ENCODE data around the gene LTA4H. TPM values are rescaled to one million over a fixed set of nuclear protein-coding genes. Genes with fewer than 3 reads are reported as not detected.

The LTA4H gene
- 89.0 and 90.5 TPM in 2 replicates for total RNA-seq
- polyA plus RNA-seq: 35.0 and 42.1 TPM in 2 replicates

- Histone ChIP-seq H3K27ac (peak within 1 kb of the TSS; percentile 50), H3K4me3 (peak within 1 kb of the TSS; percentile 36), H2AFZ (peak within 1 kb of the TSS; percentile 81), H3K9me2 (replicated peaks; ENCODE audit: insufficient read depth) (no peaks in the 10 kb centered on the region), H3K4me2 (peak within 1 kb of the TSS; percentile 83), H3K27me3 (no peaks in the 10 kb centered on the region), H3K36me3 (replicated peaks; ENCODE audit: insufficient read depth, low read depth) (no peaks in the 10 kb centered on the region), H3K4me1 (ENCODE audit: insufficient read depth) (peaks cover 17% of the 10 kb centered on the region), H3K79me2 (peaks cover 37% of the 10 kb centered on the region), H3K9me3 (ENCODE audit: low read depth) (no peaks in the 10 kb centered on the region), H4K20me1 (ENCODE audit: insufficient read depth, poor library complexity, severe bottlenecking) (peaks cover 3% of the 10 kb centered on the region)
- no peak for TF ChIP-seq CTCF (IDR thresholded peaks at IDR 0.05; ENCODE audit: poor library complexity)
- TF ChIP-seq EZH2 (IDR thresholded peaks at IDR 0.05; ENCODE audit: borderline replicate concordance): no peak
- TF ChIP-seq EZH2phosphoT487 (IDR thresholded peaks at IDR 0.05; ENCODE audit: low read depth, severe bottlenecking, unreplicated experiment): no peak
- WGBS (ENCODE audit: low lambda C conversion rate, missing lambda C conversion rate): 1% methylated on average over 50 of the region's 55 CpGs
- DNase-seq (ENCODE audit: low spot score): peak; percentile 100
Measured at GRCh38 chr12:96035283-96036236, at the start of gene LTA4H. Gene LTA4H, minus strand, starts transcription at chr12:96035587. Its CDS starts 68 bp downstream, at chr12:96035519.

- Histone ChIP-seq H3K4me1 (ENCODE audit: insufficient read depth) (no peaks in the 10 kb centered on the region), H3K9me2 (replicated peaks; ENCODE audit: insufficient read depth) (no peaks in the 10 kb centered on the region), H2AFZ (no peak overlapping the region), H3K9me3 (ENCODE audit: low read depth) (no peaks in the 10 kb centered on the region), H3K27me3 (no peaks in the 10 kb centered on the region), H3K27ac (no peak overlapping the region), H3K4me2 (no peak overlapping the region), H4K20me1 (ENCODE audit: insufficient read depth, poor library complexity, severe bottlenecking) (no peaks in the 10 kb centered on the region), H3K36me3 (replicated peaks; ENCODE audit: insufficient read depth, low read depth) (no peaks in the 10 kb centered on the region), H3K4me3 (no peak overlapping the region), H3K79me2 (no peaks in the 10 kb centered on the region)
- no peak for DNase-seq (ENCODE audit: low spot score)
- WGBS (ENCODE audit: low lambda C conversion rate, missing lambda C conversion rate): 90% methylated on average over 2 of the region's 2 CpGs
- TF ChIP-seq EZH2phosphoT487 (IDR thresholded peaks at IDR 0.05; ENCODE audit: low read depth, severe bottlenecking, unreplicated experiment) (no peak), EZH2 (IDR thresholded peaks at IDR 0.05; ENCODE audit: borderline replicate concordance) (no peak), CTCF (IDR thresholded peaks at IDR 0.05; ENCODE audit: poor library complexity) (no peak)
Measured at GRCh38 chr12:96084624-96085023, 49.2 kb upstream of the LTA4H start.

GRCh38 chr12:96083020-96083719, 47.8 kb upstream of the LTA4H start:
- TF ChIP-seq EZH2 (IDR thresholded peaks at IDR 0.05; ENCODE audit: borderline replicate concordance) (no peak), CTCF (IDR thresholded peaks at IDR 0.05; ENCODE audit: poor library complexity) (no peak), EZH2phosphoT487 (IDR thresholded peaks at IDR 0.05; ENCODE audit: low read depth, severe bottlenecking, unreplicated experiment) (no peak)
- no peak overlapping the region for H3K4me2 ChIP-seq
- no peaks in the 10 kb centered on the region for H3K36me3 ChIP-seq (replicated peaks; ENCODE audit: insufficient read depth, low read depth)
- H3K27me3 ChIP-seq: no peaks in the 10 kb centered on the region
- H3K27ac ChIP-seq: no peak overlapping the region
- H3K79me2 ChIP-seq: no peaks in the 10 kb centered on the region
- H3K4me3 ChIP-seq: no peak overlapping the region
- no peak for DNase-seq (ENCODE audit: low spot score)
- no peaks in the 10 kb centered on the region for H3K9me3 ChIP-seq (ENCODE audit: low read depth)
- H3K9me2 ChIP-seq (replicated peaks; ENCODE audit: insufficient read depth): no peaks in the 10 kb centered on the region
- no peaks in the 10 kb centered on the region for H3K4me1 ChIP-seq (ENCODE audit: insufficient read depth)
- H4K20me1 ChIP-seq (ENCODE audit: insufficient read depth, poor library complexity, severe bottlenecking): no peaks in the 10 kb centered on the region
- WGBS (ENCODE audit: low lambda C conversion rate, missing lambda C conversion rate): 90% methylated on average over 9 of the region's 9 CpGs
- H2AFZ ChIP-seq: no peak overlapping the region
